GM12878 (cell line): ENCODE data around the gene TYR. TPM values are rescaled to one million over a fixed set of nuclear protein-coding genes. Genes with fewer than 3 reads are reported as not detected.

Experiments
- ATAC-seq: fragments of 200-7000 bp; cut with Tn5 transposase; 3 replicates; pipeline ENCODE4 v1.9.1; 2020; ENCODE audit warnings: mild to moderate bottlenecking, moderate library complexity
- BruUV-seq: library from RNA; stranded (reverse); fragments of 400-500 nt; replicated peaks from 2 replicates; lab custom pipeline; 2021; lab: Mats Ljungman, UMichigan
- CTCF ChIA-PET: fragments of 300-600 bp; sonication (Branson Sonifier 250); formaldehyde crosslinking; extraction: SDS; loops from one replicate; lab custom pipeline; 2021; ENCODE audit warnings: inconsistent platforms; lab: Yijun Ruan, JAX
- POLR2A ChIA-PET: fragments of 350-600 bp; formaldehyde crosslinking; extraction: SDS; loops from one replicate; lab custom pipeline; 2021; ENCODE audit warnings: inconsistent platforms; lab: Charles Lee
- RAD21 ChIA-PET: fragments of 300-600 bp; sonication (Branson Sonifier 250); formaldehyde crosslinking; loops from one replicate; lab custom pipeline; 2023; ENCODE audit warnings: antibody characterized with exemption; ENCODE audit not compliant: unreplicated experiment; lab: Charles Lee
- SMC1A ChIA-PET: fragments of 300-600 bp; sonication (Branson Sonifier 250); formaldehyde crosslinking; loops from one replicate; lab custom pipeline; 2023; ENCODE audit not compliant: unreplicated experiment, uncharacterized antibody; lab: Charles Lee
- DNase-seq: peaks from one replicate; pipeline ENCODE4 v3.0.0-alpha.2; 2011; ENCODE audit warnings: low read depth, low spot score
- FAIRE-seq: peaks from 3 replicates; lab custom pipeline; 2011; peaks lifted over from hg19 to GRCh38; lab: Jason Lieb, UNC
- H2AFZ ChIP-seq: 2 replicates; pipeline ENCODE4 v1.6.0; 2011; ENCODE audit warnings: low read depth, low read length, control low read depth; ENCODE audit not compliant: control insufficient read depth
- H3K27ac ChIP-seq: 2 replicates; pipeline ENCODE4 v1.5.1; 2011; ENCODE audit warnings: control low read depth; ENCODE audit not compliant: control insufficient read depth, insufficient read depth
- H3K27me3 ChIP-seq, 2 experiments: replicated peaks in 1 of 2; 2 replicates each; pipeline versions ENCODE4 v1.6.0 to v1.6.1; 2011; ENCODE audit warnings: low read length in 1 of 2; ENCODE audit not compliant: control insufficient read depth in 2 of 2, insufficient read depth in 2 of 2
- H3K36me3 ChIP-seq, 2 experiments: 2 replicates each; pipeline ENCODE4 v1.5.1; 2011; ENCODE audit warnings: low read length in 1 of 2; ENCODE audit not compliant: control insufficient read depth in 2 of 2, insufficient read depth in 2 of 2
- H3K4me1 ChIP-seq: 2 replicates; pipeline ENCODE4 v1.6.1; 2011; ENCODE audit warnings: mild to moderate bottlenecking, low read length, moderate library complexity, mixed read lengths; ENCODE audit not compliant: control insufficient read depth, insufficient read depth
- H3K4me2 ChIP-seq: 2 replicates; pipeline ENCODE4 v1.6.0; 2011; ENCODE audit warnings: control low read depth; ENCODE audit not compliant: control insufficient read depth, insufficient read depth
- H3K4me3 ChIP-seq: fragments of 200-600 bp; sonication (generic); 2 replicates; pipeline ENCODE4 v1.5.1; 2016
- H3K79me2 ChIP-seq: 2 replicates; pipeline ENCODE4 v1.6.0; 2011; ENCODE audit warnings: low read length; ENCODE audit not compliant: control insufficient read depth, insufficient read depth
- H3K9ac ChIP-seq: 2 replicates; pipeline ENCODE4 v1.8.0; 2011; ENCODE audit warnings: low read length, control low read depth, mixed read lengths; ENCODE audit not compliant: control insufficient read depth, insufficient read depth
- H3K9me3 ChIP-seq: replicated peaks from 3 replicates; pipeline ENCODE4 v1.5.1; 2011; ENCODE audit warnings: mild to moderate bottlenecking, low read length; ENCODE audit not compliant: control insufficient read depth, insufficient read depth
- H4K20me1 ChIP-seq: 2 replicates; pipeline ENCODE4 v1.6.0; 2011; ENCODE audit not compliant: control insufficient read depth, insufficient read depth
- CEBPZ ChIP-seq: fragments of 150-350 bp; IDR thresholded peaks from 2 replicates; pipeline ENCODE4 v1.6.1; 2016; ENCODE audit warnings: low read depth, low read length
- HDGF ChIP-seq: fragments of 450-650 bp; IDR thresholded peaks from 2 replicates; pipeline ENCODE4 v1.6.1; 2016; ENCODE audit warnings: antibody characterized with exemption
- NR2F1 ChIP-seq: fragments of 450-650 bp; conservative IDR thresholded peaks from 2 replicates; pipeline ENCODE4 v1.6.1; 2017; ENCODE audit warnings: mild to moderate bottlenecking
- PAX8 ChIP-seq: fragments of 450-650 bp; IDR thresholded peaks from 2 replicates; pipeline ENCODE4 v1.6.1; 2017; ENCODE audit warnings: mild to moderate bottlenecking, moderate library complexity
- PKNOX1 ChIP-seq: fragments of 450-650 bp; IDR thresholded peaks from 2 replicates; pipeline ENCODE4 v1.6.1; 2016; ENCODE audit warnings: mild to moderate bottlenecking
- RAD21 ChIP-seq: IDR thresholded peaks from 2 replicates; pipeline ENCODE4 v1.6.1; 2011; ENCODE audit warnings: mild to moderate bottlenecking, low read depth, low read length, moderate library complexity; ENCODE audit not compliant: insufficient read depth
- WGBS: methylation state at CpG from one replicate; pipeline ENCODE4 v1.1.6; 2016; ENCODE audit warnings: low lambda C conversion rate; ENCODE audit not compliant: insufficient replicate concordance, insufficient coverage; ENCODE audit errors: missing lambda C conversion rate; 5-methylcytosine and 5-hydroxymethylcytosine counted together
- in situ Hi-C: fragments of 300-500 bp; cut with MboI; formaldehyde crosslinking; loops from 9 replicates; pipeline ENCODE4 v1.14.3; 2018; ENCODE audit warnings: mixed read lengths
- intact Hi-C: fragments of 100-400 bp; cut with micrococcal nuclease; formaldehyde crosslinking; loops from one replicate; pipeline ENCODE4 v1.14.2; 2022; ENCODE audit not compliant: unreplicated experiment
- polyA plus RNA-seq, 11 experiments: library from polyadenylated mRNA; depleted of rRNA in 4 of 11; unstranded in 6 of 11; stranded (reverse) in 5 of 11; fragments of >200 nt; fragmentation: Nextera tagmentation in 4 of 11; fragmentation: Illumina TruSeq in 1 of 11; extraction: Ambion mirVana in 4 of 11; extraction: Trizol in 1 of 11; gene quantifications; 1 replicate in 1 of 11; 2 replicates in 10 of 11; pipeline versions ENCODE4 v1.2.1 to v1.2.3, GENCODE V29; 2011 to 2016; ENCODE audit warnings: inconsistent platforms in 2 of 11, missing spikeins in 2 of 11, low read depth in 1 of 11
- total RNA-seq, 4 experiments: library from RNA; depleted of rRNA in 3 of 4; stranded (reverse); fragments of >200 nt in 3 of 4; fragmentation: Illumina TruSeq in 1 of 4; extraction: Trizol in 1 of 4; gene quantifications; 2 replicates each; pipeline versions ENCODE4 v1.2.1 to v1.2.3, GENCODE V29; 2013 to 2021

TYR gene
- total and polyA plus RNA-seq, 10 of the 15 experiments (the other 5 are each of a cell fraction or from before 2014, with no cell fraction given) = not detected

- Histone ChIP-seq H3K9me3 (no peaks in the 10 kb centered on the region), H3K79me2 (no peaks in the 10 kb centered on the region), H2AFZ (no peak overlapping the region), H3K9ac (no peak overlapping the region), H3K4me2 (no peak overlapping the region), H3K36me3 (no peaks in the 10 kb centered on the region), H3K27me3 (no peaks in the 10 kb centered on the region), H4K20me1 (no peaks in the 10 kb centered on the region), H3K27ac (no peak overlapping the region), H3K4me1 (no peaks in the 10 kb centered on the region), H3K4me3 (no peak overlapping the region)
- POLR2A ChIA-PET = no interaction called here
- TF ChIP-seq CEBPZ (no peak), RAD21 (no peak), HDGF (no peak), NR2F1 (no peak), PKNOX1 (no peak), PAX8 (no peak)
- ATAC-seq = no peak
- CTCF ChIA-PET = no interaction called here
- no peak for DNase-seq
- in situ Hi-C loops = no loop called here
- 9% methylated on average over 3 of the region's 3 CpGs for WGBS
- SMC1A ChIA-PET = interaction anchor here (0.6 kb wide), 1 partner anchor 1599 kb away, joined by 3 read pairs; no protein-coding TSS in a partner anchor
- RAD21 ChIA-PET = no interaction called here
- intact Hi-C loops = no loop called here
- FAIRE-seq = no peak
- BruUV-seq = no TSS peak
Measured at GRCh38 chr11:89184021-89184420, 6.3 kb downstream of the TYR start.
